Activated CD8-positive, alpha-beta T cell treated with anti-CD3 and anti-CD28 coated beads for 36 hours (primary cell): ENCODE measurements around the gene TM9SF3. TPM values are rescaled to one million over a fixed set of nuclear protein-coding genes. Genes with fewer than 3 reads are reported as not detected.

Experiments used
- ATAC-seq: fragments of 200-7000 bp; cut with Tn5 transposase; one replicate; pipeline ENCODE4 v1.10.0; 2021; ENCODE audit warnings: mild to moderate bottlenecking, moderate library complexity
- CTCF ChIA-PET: fragments of 350-600 bp; sonication (Branson Sonifier 250); formaldehyde crosslinking; loops from one replicate; lab custom pipeline; 2021; ENCODE audit warnings: antibody characterized with exemption; lab: Charles Lee
- POLR2A ChIA-PET: fragments of 350-600 bp; sonication (Branson Sonifier 250); formaldehyde crosslinking; loops from one replicate; lab custom pipeline; 2021; ENCODE audit warnings: antibody characterized with exemption; lab: Charles Lee
- DNase-seq: peaks from one replicate; pipeline ENCODE4 v3.0.0-alpha.2; 2020
- H3K27ac Mint-ChIP-seq: one replicate; pipeline ENCODE4 v1.8.0; 2021; ENCODE audit warnings: mild to moderate bottlenecking, mixed read lengths
- H3K27me3 Mint-ChIP-seq: one replicate; pipeline ENCODE4 v1.8.0; 2021; ENCODE audit warnings: mixed read lengths
- H3K36me3 Mint-ChIP-seq: one replicate; pipeline ENCODE4 v1.8.0; 2021; ENCODE audit warnings: low read depth, mixed read lengths
- H3K4me1 Mint-ChIP-seq: one replicate; pipeline ENCODE4 v1.8.0; 2021; ENCODE audit warnings: low read depth, mixed read lengths
- H3K4me3 Mint-ChIP-seq: one replicate; pipeline ENCODE4 v1.8.0; 2021; ENCODE audit warnings: mild to moderate bottlenecking, moderate library complexity, mixed read lengths
- H3K9me3 Mint-ChIP-seq: one replicate; pipeline ENCODE4 v1.8.0; 2021; ENCODE audit warnings: mixed read lengths
- CTCF ChIP-seq: fragments of 200-600 bp; IDR thresholded peaks from one replicate; pipeline ENCODE4 v1.8.0; 2022; ENCODE audit warnings: antibody characterized with exemption, mild to moderate bottlenecking
- intact Hi-C: fragments of 100-400 bp; cut with micrococcal nuclease; formaldehyde crosslinking; loops from one replicate; pipeline ENCODE4 v1.10.0; 2022
- total RNA-seq, 2 experiments: library from RNA; stranded (reverse); gene quantifications; one replicate each; pipeline ENCODE4 v1.2.3, GENCODE V29; 2021

TM9SF3 gene
- total RNA-seq, 2 experiments from 2014 or later: 66.4 to 71.1 TPM

- Mint-ChIP-seq H3K9me3 (no peaks in the 10 kb centered on the region), H3K4me1 (peaks cover 68% of the 10 kb centered on the region)
- POLR2A ChIA-PET: no interaction called here
Observed at GRCh38 chr10:96573036-96573435, 13.8 kb downstream of the TM9SF3 start.

GRCh38 chr10:96570983-96571964 is 15.5 kb downstream of the TM9SF3 start:
- no peak for ATAC-seq
- H3K36me3 Mint-ChIP-seq: peaks cover 57% of the 10 kb centered on the region
- intact Hi-C loops: no loop called here
- CTCF ChIA-PET: interaction anchor here (0.7 to 1.7 kb wide), 2 partner anchors 14 to 58 kb away, joined by 3 to 6 read pairs; partner anchors contain the start of gene TLL2
- no peak for DNase-seq
- no peak for TF ChIP-seq CTCF
- peaks cover 64% of the 10 kb centered on the region for H3K4me1 Mint-ChIP-seq
- H3K9me3 Mint-ChIP-seq: no peaks in the 10 kb centered on the region
- H3K27me3 Mint-ChIP-seq: no peaks in the 10 kb centered on the region
- no peak overlapping the region for H3K4me3 Mint-ChIP-seq
- POLR2A ChIA-PET: interaction anchor here (0.7 kb wide), 1 partner anchor 9 kb away, joined by 3 read pairs; no protein-coding TSS in a partner anchor
- no peak overlapping the region for H3K27ac Mint-ChIP-seq

More at GRCh38 chr10:96573036-96573435, 13.8 kb downstream of the TM9SF3 start:
- Mint-ChIP-seq H3K4me3 (no peak overlapping the region), H3K36me3 (peaks cover 53% of the 10 kb centered on the region), H3K27me3 (no peaks in the 10 kb centered on the region), H3K27ac (no peak overlapping the region)
- DNase-seq (no peak), ATAC-seq (no peak)
- no peak for TF ChIP-seq CTCF
- CTCF ChIA-PET: no interaction called here
- intact Hi-C loops: no loop called here

DNA sequence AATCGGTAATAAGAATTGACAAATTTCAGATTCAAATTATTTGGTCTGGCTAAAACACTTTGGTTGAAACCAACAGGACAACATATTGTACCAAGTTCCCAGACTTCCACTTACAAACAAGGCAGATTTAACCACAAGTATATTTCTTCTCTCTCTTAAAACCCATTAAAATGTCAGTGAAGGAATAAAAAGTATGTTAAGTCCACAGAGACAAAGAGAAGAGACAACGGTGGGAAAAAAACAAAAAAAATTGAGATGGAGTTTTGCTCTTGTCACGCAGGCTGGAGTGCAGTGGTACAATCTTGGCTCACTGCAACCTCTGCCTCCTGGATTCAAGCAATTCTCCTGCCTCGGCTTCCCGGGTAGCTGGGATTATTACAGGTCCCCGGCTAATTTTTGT is 16.3 kb downstream of the TM9SF3 start:
- H3K4me1 Mint-ChIP-seq: peaks cover 66% of the 10 kb centered on the region
- POLR2A ChIA-PET: no interaction called here

DNA sequence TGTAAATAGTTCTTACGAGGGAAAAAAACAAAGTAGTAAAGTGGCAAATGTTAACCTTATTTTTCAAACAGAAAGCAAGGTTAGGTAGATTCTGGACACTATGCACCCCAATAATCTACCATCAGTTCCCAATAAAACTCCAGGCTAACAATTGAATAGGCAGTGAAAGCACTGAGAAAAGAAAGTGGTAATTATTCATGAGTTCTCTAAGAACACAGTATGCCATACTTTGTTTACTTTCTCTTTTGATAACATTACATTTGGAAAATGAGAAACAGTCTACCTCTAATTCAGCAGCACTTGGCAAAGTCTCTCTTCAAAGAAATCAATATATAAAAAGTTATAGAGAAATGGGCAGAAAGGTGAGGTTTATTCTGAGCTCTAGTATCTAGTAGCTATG is 18.4 kb downstream of the TM9SF3 start:
- CTCF ChIA-PET: no interaction called here

More for the DNA sequence above, 16.3 kb downstream of the TM9SF3 start:
- DNase-seq: no peak
- CTCF ChIA-PET: interaction anchor here (1.6 to 1.7 kb wide), 2 partner anchors 9 to 57 kb away, joined by 3 to 6 read pairs; partner anchors contain the start of gene TLL2
- no peaks in the 10 kb centered on the region for H3K9me3 Mint-ChIP-seq
- intact Hi-C loops: no loop called here
- H3K4me3 Mint-ChIP-seq: no peak overlapping the region
- TF ChIP-seq CTCF: no peak
- ATAC-seq: no peak
- no peak overlapping the region for H3K27ac Mint-ChIP-seq
- H3K27me3 Mint-ChIP-seq: no peaks in the 10 kb centered on the region
- H3K36me3 Mint-ChIP-seq: peaks cover 54% of the 10 kb centered on the region

More for the DNA sequence above, 18.4 kb downstream of the TM9SF3 start:
- no peak overlapping the region for H3K27ac Mint-ChIP-seq
- no peaks in the 10 kb centered on the region for H3K27me3 Mint-ChIP-seq
- no peak for TF ChIP-seq CTCF
- POLR2A ChIA-PET: no interaction called here
- no peak for DNase-seq
- H3K4me1 Mint-ChIP-seq: peaks cover 53% of the 10 kb centered on the region
- H3K9me3 Mint-ChIP-seq: no peaks in the 10 kb centered on the region
- no peak overlapping the region for H3K4me3 Mint-ChIP-seq
- peaks cover 45% of the 10 kb centered on the region for H3K36me3 Mint-ChIP-seq
- intact Hi-C loops: no loop called here
- no peak for ATAC-seq
